Activated T-cell treated with anti-CD3 and anti-CD28 coated beads for 4 hours (primary cell): ENCODE results near the gene TSPAN1.

Experiments
- DNase-seq: peaks from one replicate; pipeline ENCODE4 v3.0.0-alpha.2; 2020

Gene TSPAN1

DNA sequence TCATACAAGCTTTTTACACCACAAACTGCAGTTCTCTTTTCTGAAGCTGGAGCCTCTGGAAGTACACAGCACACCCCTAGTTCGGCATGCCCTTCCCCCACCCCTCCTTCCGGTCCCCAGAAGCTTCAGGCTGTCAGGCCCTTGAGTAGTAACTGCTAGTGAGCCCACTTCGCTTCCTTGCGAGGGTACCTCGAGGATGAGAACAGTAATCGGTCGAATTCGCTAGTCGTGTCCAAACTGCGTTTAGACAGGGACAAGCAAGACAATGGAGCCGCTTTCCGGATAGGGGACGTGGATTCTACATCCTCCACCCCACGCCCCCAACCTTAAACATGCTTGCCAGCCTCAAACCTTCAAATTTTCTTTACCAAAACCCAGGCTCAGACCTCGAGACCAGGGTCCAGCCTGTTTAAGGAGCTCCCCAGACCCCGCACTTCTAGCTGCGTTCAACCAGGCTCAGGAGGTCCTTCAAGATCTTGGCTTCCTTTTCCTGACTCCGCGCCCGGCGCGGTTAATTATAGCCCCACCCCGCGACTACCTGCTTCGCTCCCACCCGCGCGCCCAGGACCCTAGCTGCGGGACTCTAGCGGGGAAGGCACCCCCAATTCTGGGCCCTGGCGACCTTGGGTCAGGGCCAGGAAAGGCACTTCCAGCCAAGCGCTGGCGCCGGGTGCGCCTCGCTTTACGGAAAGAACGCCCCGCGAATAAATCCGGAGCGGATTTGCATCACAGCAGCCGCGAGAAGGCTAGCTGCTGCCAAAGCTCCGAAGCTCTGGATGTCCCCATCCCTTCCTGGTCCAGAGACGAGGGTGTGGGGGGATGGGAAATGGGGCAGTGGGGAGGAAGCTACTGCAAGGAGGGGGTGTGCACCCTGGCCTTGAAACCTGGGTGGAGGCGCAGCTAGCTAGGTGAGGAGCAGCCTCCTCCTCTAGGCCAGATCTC is 8.1 kb upstream of the TSPAN1 start:
- peak; percentile 17 for DNase-seq

DNA sequence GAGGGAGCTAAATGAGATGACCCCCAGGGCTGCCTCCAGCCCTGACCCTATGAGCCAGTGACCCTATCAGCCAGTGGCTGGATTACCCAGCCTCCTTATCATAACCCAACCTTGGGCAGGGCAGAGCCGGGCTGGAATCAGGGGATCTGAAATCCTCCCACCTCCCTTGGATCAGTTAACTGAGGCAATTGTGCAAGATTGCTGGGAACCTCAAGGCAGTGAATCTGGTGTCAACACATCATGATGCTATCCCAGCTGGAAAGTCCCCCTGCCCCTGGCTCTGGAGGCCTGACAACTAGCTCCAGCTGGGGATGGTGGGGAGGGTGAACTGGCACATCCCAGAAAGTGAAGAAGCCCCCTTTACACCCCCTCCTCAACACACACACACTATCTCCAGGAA is 6.4 kb upstream of the TSPAN1 start:
- DNase-seq: no peak

GRCh38 chr1:46169811-46170454 is 5.0 kb upstream of the TSPAN1 start:
- no peak for DNase-seq

- DNase-seq: no peak
These were observed 3.5 kb upstream of the TSPAN1 start for GRCh38 chr1:46171351-46171750.

DNA sequence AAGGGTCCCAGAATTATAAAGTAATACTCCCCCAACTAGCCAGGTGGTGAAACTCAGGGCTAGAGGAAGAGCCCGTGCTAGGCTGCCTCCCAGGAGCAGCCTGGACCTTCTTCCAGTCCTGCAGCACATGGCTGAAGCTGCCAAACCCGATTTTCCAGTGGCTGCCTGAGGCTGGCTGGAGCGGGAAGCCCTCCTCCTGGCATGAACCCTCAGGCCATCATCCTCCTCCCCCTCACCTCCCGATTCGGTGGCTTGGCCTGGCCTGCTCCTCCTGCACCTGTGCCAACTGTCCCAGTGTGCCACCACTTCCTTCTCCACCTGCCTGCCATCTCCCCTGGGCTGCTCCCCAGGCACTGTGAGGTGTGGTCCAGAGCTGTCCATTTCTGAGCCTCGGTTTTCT is 3.0 kb upstream of the TSPAN1 start:
- no peak for DNase-seq

DNA sequence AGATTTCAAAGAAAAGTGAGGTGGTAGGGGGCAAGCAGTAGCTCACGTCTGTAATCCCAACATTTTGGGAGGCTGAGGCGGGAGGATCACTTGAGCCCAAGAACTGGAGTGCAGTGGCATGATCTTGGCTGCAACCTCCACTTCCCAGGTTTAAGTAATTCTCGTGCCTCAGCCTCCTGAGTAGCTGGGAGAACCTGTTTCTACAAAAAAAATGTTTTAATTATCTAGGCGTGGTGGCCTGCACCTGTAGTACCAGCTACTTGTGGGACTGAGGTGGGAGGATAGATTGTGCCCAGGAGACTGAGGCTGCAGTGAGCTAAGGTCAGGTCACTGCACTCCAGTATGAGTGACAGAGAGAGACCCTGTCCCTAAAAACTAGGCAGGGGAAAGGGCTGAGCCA is 2.6 kb upstream of the TSPAN1 start:
- no peak for DNase-seq

GRCh38 chr1:46173361-46173856 is 1.5 kb upstream of the TSPAN1 start:
- no peak for DNase-seq

- no peak for DNase-seq
These were observed 356 bp downstream of the TSPAN1 start for GRCh38 chr1:46175243-46175642.

DNA sequence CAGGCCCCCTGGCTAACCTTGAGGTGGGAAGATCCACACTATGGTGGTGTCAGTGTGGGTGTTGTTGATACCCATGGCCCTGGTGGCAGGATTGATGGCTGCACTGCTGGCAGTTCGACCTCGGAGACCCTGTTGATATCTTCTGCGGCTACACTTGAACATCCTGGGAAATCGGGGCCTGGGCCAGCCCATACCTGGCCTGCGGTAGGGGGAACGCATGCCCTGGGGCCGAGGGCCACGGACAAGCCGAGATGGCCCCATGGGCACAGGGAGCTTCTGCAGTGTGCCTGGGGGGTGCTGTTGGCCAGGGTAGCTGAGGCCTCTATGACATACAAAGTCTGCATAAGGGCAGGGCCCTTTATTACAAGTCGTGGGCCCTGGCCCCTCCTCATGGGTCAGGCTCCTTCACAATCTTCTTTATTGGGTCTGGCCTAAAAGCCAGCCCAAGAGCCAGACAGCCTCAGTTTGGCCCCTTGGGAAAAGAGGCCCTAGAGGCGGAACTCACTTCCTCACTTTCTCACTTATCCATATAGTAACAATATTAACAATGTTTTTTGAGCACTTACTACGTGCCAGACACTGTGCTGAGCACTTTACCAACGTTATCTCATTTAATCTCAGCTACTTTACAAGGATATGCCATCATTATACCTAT is 1.5 kb downstream of the TSPAN1 start, which contains the start of gene P3R3URF:
Gene P3R3URF, minus strand, starts transcription at position 278 of the 655 bp plus-strand sequence. Its CDS starts 17 bp downstream, at position 261.
- no peak for DNase-seq

GRCh38 chr1:46179138-46180081 is 4.5 kb downstream of the TSPAN1 start:
- DNase-seq: peak; percentile 60

DNA sequence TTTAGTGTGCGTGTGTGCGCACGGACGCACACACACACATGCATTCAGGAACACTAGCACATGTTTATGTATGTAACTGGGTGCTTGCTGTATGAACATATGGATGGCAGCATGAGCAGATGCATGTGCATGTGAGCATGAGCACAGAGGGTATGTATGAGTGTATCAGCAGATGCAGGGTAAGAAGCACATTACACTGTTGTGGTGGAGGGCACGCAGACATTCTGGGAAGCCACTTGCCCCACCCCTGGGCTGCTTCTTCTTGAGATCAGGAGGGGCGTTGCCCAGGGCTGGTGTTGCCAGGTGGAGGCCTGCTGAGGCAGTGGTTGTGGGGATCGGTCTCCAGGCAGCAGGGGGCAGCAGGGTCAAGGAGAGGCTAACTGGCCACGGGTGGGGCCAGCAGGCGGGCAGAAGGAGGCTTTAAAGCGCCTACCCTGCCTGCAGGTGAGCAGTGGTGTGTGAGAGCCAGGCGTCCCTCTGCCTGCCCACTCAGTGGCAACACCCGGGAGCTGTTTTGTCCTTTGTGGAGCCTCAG is 5.3 kb downstream of the TSPAN1 start:
- DNase-seq: no peak

DNA sequence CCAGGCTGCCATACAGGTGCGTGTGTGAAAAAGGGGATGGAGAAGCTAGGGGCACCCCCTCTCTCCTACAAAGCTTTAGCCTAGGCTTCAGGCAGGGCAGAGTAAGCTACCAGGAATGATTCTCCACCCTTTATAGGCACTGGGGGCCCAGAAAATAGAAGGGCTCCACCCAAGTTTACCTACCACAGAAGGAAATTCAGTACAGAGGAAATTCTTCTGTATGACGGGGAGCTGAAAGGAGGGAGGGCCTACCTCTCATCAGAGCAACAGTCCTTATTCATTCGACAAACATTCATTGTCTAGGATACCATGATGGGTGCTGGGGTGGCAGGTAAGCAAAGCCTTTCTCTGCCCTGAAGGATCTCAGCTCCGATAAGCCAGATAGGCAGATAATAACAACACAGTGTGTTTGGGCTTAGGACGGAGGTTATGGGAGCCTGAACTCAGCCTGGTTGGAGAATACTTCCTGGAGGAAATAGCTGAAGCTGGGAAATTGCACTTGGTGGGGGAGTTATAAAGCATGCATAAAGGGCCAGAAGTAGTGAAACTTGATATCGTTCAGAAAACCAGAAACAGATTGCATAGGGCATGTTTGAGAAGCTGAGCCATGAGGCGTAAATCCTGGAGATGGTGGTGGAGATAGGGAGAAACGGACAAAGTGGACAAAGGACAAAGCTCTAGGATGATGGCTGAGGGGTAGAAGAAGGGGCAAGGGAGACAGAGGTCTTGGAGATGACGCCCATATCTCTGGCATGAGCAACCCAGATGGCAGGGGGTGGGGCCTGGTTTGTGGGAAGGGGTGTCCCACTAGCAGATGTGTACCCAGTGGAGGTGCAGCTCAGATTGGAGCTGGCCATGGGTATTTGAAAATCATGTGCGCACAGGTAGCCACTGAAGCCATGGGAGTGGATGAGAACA is 6.7 kb downstream of the TSPAN1 start:
- no peak for DNase-seq

- no peak for DNase-seq
These were observed 8.4 kb downstream of the TSPAN1 start for GRCh38 chr1:46183079-46183847.

- DNase-seq: no peak
These were observed 9.2 kb downstream of the TSPAN1 start for GRCh38 chr1:46183926-46184557.

DNA sequence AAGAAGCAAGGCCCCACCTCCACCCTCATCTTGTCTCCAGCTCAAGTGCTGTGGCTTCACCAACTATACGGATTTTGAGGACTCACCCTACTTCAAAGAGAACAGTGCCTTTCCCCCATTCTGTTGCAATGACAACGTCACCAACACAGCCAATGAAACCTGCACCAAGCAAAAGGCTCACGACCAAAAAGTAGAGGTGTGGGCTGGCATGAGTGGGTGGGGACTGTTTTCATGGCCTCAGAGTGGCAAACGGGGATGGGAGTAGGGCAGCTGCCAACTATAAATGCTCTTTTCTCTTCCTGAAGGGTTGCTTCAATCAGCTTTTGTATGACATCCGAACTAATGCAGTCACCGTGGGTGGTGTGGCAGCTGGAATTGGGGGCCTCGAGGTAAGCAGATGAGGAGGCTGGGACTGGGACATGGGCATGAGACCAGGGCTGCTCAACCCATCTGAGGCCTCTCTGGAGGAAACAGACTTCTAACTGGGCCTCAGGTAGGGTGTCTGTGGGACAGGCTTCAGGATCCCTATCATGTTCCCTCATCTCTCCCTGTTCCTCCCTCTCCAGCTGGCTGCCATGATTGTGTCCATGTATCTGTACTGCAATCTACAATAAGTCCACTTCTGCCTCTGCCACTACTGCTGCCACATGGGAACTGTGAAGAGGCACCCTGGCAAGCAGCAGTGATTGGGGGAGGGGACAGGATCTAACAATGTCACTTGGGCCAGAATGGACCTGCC is 10.2 kb downstream of the TSPAN1 start:
- peak; percentile 38 for DNase-seq

- DNase-seq: no peak
These were observed 11.2 kb downstream of the TSPAN1 start for GRCh38 chr1:46186076-46186475.

DNA sequence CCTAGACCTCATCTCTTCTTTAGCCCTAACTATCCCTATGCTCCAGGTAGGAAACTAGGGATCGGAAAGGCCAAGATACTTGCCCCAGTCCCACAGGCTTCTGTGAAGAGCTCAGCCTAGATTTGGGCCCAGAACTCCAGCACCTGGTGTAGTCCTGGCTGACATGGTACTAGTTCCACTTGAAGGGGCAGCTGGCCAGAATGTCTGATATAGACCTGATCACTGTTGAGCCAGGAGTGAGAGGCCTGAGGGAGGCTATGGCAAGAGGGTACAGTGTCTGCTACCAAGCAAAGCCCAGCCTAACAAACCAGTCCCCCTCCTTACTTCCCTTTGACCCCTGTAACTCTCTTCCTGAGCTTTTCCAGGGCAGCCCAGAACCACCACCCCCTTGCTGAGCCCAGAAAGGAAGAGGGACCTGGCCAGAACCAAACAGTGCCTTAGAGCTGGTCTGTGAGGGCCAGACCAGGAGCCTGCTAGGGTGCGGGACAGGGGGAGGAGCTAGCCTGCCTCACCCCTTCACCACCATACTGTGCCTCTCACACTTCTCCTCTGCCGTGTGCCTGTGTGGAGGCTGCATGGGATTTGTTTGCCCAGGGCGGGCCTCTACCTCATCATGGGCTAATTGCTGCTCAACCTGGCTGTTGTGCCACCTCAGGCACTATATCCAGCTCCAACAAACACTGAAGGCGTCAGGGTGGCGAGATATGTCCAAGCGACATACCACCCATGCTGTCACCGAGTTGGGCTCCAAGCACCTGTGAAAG is 12.4 kb downstream of the TSPAN1 start:
- no peak for DNase-seq
